Colonic mucosa (tissue), 4 donors: ENCODE data around the gene P2RY2. TPM values are rescaled to one million over a fixed set of nuclear protein-coding genes. Genes with fewer than 3 reads are reported as not detected.
A peak's percentile ranks its signal among the peaks of the same experiment; 100 is the strongest.
"Not testable (repeated sequence)": the region's sequence is repeated elsewhere in the genome, so short reads cannot be mapped to it uniquely, and the experiment has no call there.

Source experiments
- DNase-seq: peaks from one replicate; pipeline ENCODE4 v3.0.0-alpha.2; 2020
- H3K27ac ChIP-seq: fragments of 200-600 bp; one replicate; pipeline ENCODE4 v1.8.0; 2021
- H3K27me3 ChIP-seq: fragments of 200-600 bp; one replicate; pipeline ENCODE4 v1.8.0; 2021
- H3K36me3 ChIP-seq: fragments of 200-600 bp; one replicate; pipeline ENCODE4 v1.8.0; 2021
- H3K4me1 ChIP-seq: fragments of 200-600 bp; one replicate; pipeline ENCODE4 v1.8.0; 2021; ENCODE audit warnings: mild to moderate bottlenecking
- H3K4me3 ChIP-seq: fragments of 200-600 bp; one replicate; pipeline ENCODE4 v1.8.0; 2021
- H3K9ac ChIP-seq, 2 donors: one replicate each; pipeline ENCODE4 v1.7.0; 2013; ENCODE audit warnings: control low read depth in 2 of 2, low read depth in 2 of 2, low read length in 2 of 2
- H3K9me3 ChIP-seq: fragments of 200-600 bp; one replicate; pipeline ENCODE4 v1.8.0; 2021
- CTCF ChIP-seq: fragments of 200-600 bp; IDR thresholded peaks from one replicate; pipeline ENCODE4 v1.8.0; 2022; ENCODE audit warnings: antibody characterized with exemption, mild to moderate bottlenecking
- intact Hi-C: fragments of 100-400 bp; cut with DNase I; formaldehyde crosslinking; loops from one replicate; pipeline ENCODE4 v1.14.1; 2022
- total RNA-seq, 2 donors: library from RNA; stranded (reverse); fragmentation: NEBNext Ultra II Directional in 1 of 2; extraction: Animal tissue kit (Norgen Biotek cat#: 25700) in 1 of 2; gene quantifications; one replicate each; pipeline ENCODE4 v1.2.1, GENCODE V29; 2021
- donor health status: healthy.
- donor health status: DM: no; HTN: no; CAD: no.
- donor health status: DM: no; HTN: no; CAD: no.

P2RY2 gene
- total RNA-seq, 2 donors from 2014 or later = 17.6 to 27.4 TPM

GRCh38 chr11:73271936-73272679 lies 54.0 kb downstream of the P2RY2 start, which contains the start of gene P2RY6:
TSS of gene P2RY6 (plus strand) at chr11:73272338. CDS start at chr11:73296519, 24,181 bp downstream.
- H3K9ac ChIP-seq = no peak within 1 kb of the TSS
- DNase-seq = no peak
- H3K36me3 ChIP-seq = no peaks in the 10 kb centered on the region
- H3K9me3 ChIP-seq = no peaks in the 10 kb centered on the region
- intact Hi-C loops = no loop called here
- no peak for TF ChIP-seq CTCF
- no peak within 1 kb of the TSS for H3K27ac ChIP-seq
- no peaks in the 10 kb centered on the region for H3K27me3 ChIP-seq
- H3K4me3 ChIP-seq = peak within 1 kb of the TSS; percentile 4
- H3K4me1 ChIP-seq = no peaks in the 10 kb centered on the region

- Histone ChIP-seq H3K27me3 (no peaks in the 10 kb centered on the region), H3K9ac (no peak overlapping the region), H3K4me3 (peak overlapping the region; percentile 4), H3K9me3 (no peaks in the 10 kb centered on the region), H3K36me3 (no peaks in the 10 kb centered on the region), H3K27ac (no peak overlapping the region), H3K4me1 (no peaks in the 10 kb centered on the region)
- DNase-seq = no peak
- TF ChIP-seq CTCF = no peak
- intact Hi-C loops = no loop called here
Observed at GRCh38 chr11:73272680-73273038, 54.6 kb downstream of the P2RY2 start.

GRCh38 chr11:73273222-73273895 lies 55.3 kb downstream of the P2RY2 start:
- Histone ChIP-seq H3K4me3 (no peak overlapping the region), H3K27me3 (no peaks in the 10 kb centered on the region), H3K9ac (no peak overlapping the region), H3K9me3 (no peaks in the 10 kb centered on the region), H3K36me3 (no peaks in the 10 kb centered on the region), H3K27ac (no peak overlapping the region), H3K4me1 (no peaks in the 10 kb centered on the region)
- TF ChIP-seq CTCF = no peak
- DNase-seq = no peak
- intact Hi-C loops = no loop called here

GRCh38 chr11:73274191-73274590 lies 56.1 kb downstream of the P2RY2 start:
- H3K9me3 ChIP-seq, H3K27me3 ChIP-seq, H3K9ac ChIP-seq, intact Hi-C loops, H3K4me3 ChIP-seq, H3K27ac ChIP-seq, DNase-seq, H3K4me1 ChIP-seq, H3K36me3 ChIP-seq: not testable (repeated sequence)

DNA sequence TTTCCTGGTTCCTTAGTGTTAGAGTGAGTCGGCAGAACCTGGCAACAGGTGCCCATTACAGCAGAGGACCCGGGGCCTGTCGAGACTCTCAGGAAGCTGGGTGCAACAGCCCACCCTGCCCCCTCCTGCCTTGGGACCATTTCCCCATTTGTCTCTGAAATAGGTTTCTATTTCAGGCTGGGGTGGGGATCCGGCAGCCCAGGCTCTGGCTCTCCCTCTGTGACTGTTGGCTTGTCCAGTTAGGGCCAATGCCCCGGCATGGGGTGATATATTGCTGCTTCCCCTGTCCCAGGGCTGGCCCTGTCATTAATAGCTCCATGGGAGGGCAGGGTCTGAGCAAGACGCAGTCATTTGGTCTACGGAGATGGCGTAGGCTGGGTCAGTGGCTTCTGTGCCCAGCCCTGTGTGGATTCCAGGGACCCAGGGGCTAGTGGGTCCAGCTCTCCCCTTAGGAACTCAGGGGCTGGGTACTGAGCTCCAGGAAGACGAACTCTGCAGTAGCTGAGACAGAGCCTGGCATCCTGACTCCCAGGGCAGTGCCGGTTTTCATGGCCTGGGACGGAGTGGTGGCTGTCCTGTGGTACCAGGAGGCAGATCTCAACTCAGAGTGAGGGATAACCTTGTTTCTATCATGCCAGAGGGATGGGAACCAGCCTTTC lies 56.8 kb downstream of the P2RY2 start:
- H3K9ac ChIP-seq = peak overlapping the region in 1 of 2 donors; percentile 3
- no peaks in the 10 kb centered on the region for H3K4me1 ChIP-seq
- DNase-seq = no peak
- H3K27me3 ChIP-seq = no peaks in the 10 kb centered on the region
- no peaks in the 10 kb centered on the region for H3K36me3 ChIP-seq
- TF ChIP-seq CTCF = no peak
- no peak overlapping the region for H3K27ac ChIP-seq
- intact Hi-C loops = no loop called here
- H3K9me3 ChIP-seq = no peaks in the 10 kb centered on the region
- no peak overlapping the region for H3K4me3 ChIP-seq

GRCh38 chr11:73275381-73275750 lies 57.3 kb downstream of the P2RY2 start:
- Histone ChIP-seq H3K4me1 (no peaks in the 10 kb centered on the region), H3K9me3 (no peaks in the 10 kb centered on the region), H3K27me3 (no peaks in the 10 kb centered on the region), H3K4me3 (no peak overlapping the region), H3K36me3 (no peaks in the 10 kb centered on the region), H3K9ac (no peak overlapping the region), H3K27ac (no peak overlapping the region)
- no peak for DNase-seq
- TF ChIP-seq CTCF = no peak
- intact Hi-C loops = no loop called here
